ENCODE measurements around the gene CDK14. TPM values are rescaled to one million over a fixed set of nuclear protein-coding genes. Genes with fewer than 3 reads are reported as not detected.

The CDK14 gene
- total and polyA plus RNA-seq, 2 donors (not counting 1 experiment from before 2014, with no cell fraction given), result 23.6 to 41.1 TPM

DNA sequence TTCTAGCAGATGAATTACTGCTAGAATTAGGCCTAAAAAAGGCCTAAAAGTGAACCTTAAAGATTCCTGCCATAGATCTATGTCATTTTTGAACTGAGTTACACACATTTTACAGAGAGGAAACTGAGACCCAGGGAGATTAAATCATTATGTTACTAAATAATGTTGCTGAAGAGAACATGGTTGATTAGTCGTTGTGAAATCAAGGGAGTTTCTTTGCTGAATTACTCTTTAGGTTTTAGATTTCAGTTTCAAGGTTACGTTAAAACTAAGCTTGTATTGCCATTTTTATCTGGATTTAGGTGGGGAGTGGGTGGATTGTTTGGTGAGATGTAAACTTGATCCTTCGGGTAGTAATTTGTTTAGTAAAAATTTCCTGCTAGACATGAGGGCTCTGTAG, 21.3 kb downstream of the CDK14 start:
- Histone ChIP-seq H3K27me3 (ENCODE audit: control insufficient read depth, insufficient read depth, low read length) (no peaks in the 10 kb centered on the region), H3K27ac (ENCODE audit: insufficient read depth, low read length) (no peak overlapping the region), H3K9me3 (ENCODE audit: control insufficient read depth, insufficient read depth, low read depth, low read length) (no peaks in the 10 kb centered on the region), H4K20me1 (ENCODE audit: control insufficient read depth, extremely low read depth, insufficient read depth, low read length) (no peaks in the 10 kb centered on the region), H3K36me3 (ENCODE audit: control insufficient read depth, insufficient read depth, low read length) (no peaks in the 10 kb centered on the region), H3K4me2 (ENCODE audit: extremely low read depth, insufficient read depth, low read length) (no peak overlapping the region), H2AFZ (ENCODE audit: low read length) (no peak overlapping the region), H3K9ac (ENCODE audit: insufficient read depth, low read length) (no peak overlapping the region), H3K4me3 (replicated peaks in 1 of 4; ENCODE audit: control extremely low read depth in 1 of 4, insufficient read depth in 1 of 4, low read depth in 3 of 4, low read length in 4 of 4) (no peak overlapping the region), H3K79me2 (ENCODE audit: control insufficient read depth, insufficient read depth, low read length) (peaks cover 32% of the 10 kb centered on the region), H3K4me1 (ENCODE audit: control insufficient read depth, extremely low read depth, insufficient read depth, low read length) (no peaks in the 10 kb centered on the region)
- TF ChIP-seq, protein P1, sequence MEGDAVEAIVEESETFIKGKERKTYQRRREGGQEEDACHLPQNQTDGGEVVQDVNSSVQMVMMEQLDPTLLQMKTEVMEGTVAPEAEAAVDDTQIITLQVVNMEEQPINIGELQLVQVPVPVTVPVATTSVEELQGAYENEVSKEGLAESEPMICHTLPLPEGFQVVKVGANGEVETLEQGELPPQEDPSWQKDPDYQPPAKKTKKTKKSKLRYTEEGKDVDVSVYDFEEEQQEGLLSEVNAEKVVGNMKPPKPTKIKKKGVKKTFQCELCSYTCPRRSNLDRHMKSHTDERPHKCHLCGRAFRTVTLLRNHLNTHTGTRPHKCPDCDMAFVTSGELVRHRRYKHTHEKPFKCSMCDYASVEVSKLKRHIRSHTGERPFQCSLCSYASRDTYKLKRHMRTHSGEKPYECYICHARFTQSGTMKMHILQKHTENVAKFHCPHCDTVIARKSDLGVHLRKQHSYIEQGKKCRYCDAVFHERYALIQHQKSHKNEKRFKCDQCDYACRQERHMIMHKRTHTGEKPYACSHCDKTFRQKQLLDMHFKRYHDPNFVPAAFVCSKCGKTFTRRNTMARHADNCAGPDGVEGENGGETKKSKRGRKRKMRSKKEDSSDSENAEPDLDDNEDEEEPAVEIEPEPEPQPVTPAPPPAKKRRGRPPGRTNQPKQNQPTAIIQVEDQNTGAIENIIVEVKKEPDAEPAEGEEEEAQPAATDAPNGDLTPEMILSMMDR (conservative IDR thresholded peaks at IDR 0.05 in 1 of 2, IDR thresholded peaks at IDR 0.05 in 1 of 2; ENCODE audit: low read depth in 1 of 2, low read length in 2 of 2), result no peak
- no peak for TF ChIP-seq EZH2 (IDR thresholded peaks at IDR 0.05; ENCODE audit: low read length, missing control alignments)
- no peak for DNase-seq (ENCODE audit: low read depth in 2 of 2)

DNA sequence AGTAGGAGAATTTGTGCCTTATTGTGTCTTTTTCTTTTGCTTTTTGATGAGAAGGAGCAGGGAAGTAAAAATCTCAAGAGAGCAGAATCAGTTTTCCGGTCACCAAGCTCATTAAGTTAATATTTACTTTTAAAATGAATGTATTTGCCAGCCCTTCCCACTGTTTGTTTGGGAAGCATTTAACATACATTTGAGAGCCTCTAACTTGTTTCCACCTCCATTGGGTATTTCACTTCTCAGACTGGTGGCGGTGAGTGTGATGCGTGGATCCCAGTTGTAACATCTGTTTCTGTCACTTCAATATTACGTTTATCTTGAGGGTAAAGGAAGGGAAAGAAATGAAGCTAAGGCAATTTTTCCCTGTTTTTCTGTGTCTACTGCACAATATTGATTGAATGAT, 22.8 kb downstream of the CDK14 start:
- Histone ChIP-seq H3K4me3 (replicated peaks in 1 of 4; ENCODE audit: control extremely low read depth in 1 of 4, insufficient read depth in 1 of 4, low read depth in 3 of 4, low read length in 4 of 4) (no peak overlapping the region), H3K4me2 (ENCODE audit: extremely low read depth, insufficient read depth, low read length) (no peak overlapping the region), H3K4me1 (ENCODE audit: control insufficient read depth, extremely low read depth, insufficient read depth, low read length) (peaks cover 3% of the 10 kb centered on the region), H2AFZ (ENCODE audit: low read length) (no peak overlapping the region), H3K36me3 (ENCODE audit: control insufficient read depth, insufficient read depth, low read length) (no peaks in the 10 kb centered on the region), H3K9ac (ENCODE audit: insufficient read depth, low read length) (no peak overlapping the region), H3K27me3 (ENCODE audit: control insufficient read depth, insufficient read depth, low read length) (no peaks in the 10 kb centered on the region), H3K27ac (ENCODE audit: insufficient read depth, low read length) (no peak overlapping the region), H4K20me1 (ENCODE audit: control insufficient read depth, extremely low read depth, insufficient read depth, low read length) (no peaks in the 10 kb centered on the region), H3K79me2 (ENCODE audit: control insufficient read depth, insufficient read depth, low read length) (peaks cover 34% of the 10 kb centered on the region), H3K9me3 (ENCODE audit: control insufficient read depth, insufficient read depth, low read depth, low read length) (no peaks in the 10 kb centered on the region)
- TF ChIP-seq EZH2 (IDR thresholded peaks at IDR 0.05; ENCODE audit: low read length, missing control alignments), result no peak
- TF ChIP-seq, protein P1 (conservative IDR thresholded peaks at IDR 0.05 in 1 of 2, IDR thresholded peaks at IDR 0.05 in 1 of 2; ENCODE audit: low read depth in 1 of 2, low read length in 2 of 2), result no peak
- no peak for DNase-seq (ENCODE audit: low read depth in 2 of 2)

GRCh38 chr7:90621125-90621746, 25.1 kb downstream of the CDK14 start:
- Histone ChIP-seq H3K4me3 (replicated peaks in 1 of 4; ENCODE audit: control extremely low read depth in 1 of 4, insufficient read depth in 1 of 4, low read depth in 3 of 4, low read length in 4 of 4) (no peak overlapping the region), H3K4me2 (ENCODE audit: extremely low read depth, insufficient read depth, low read length) (no peak overlapping the region), H3K4me1 (ENCODE audit: control insufficient read depth, extremely low read depth, insufficient read depth, low read length) (peaks cover 17% of the 10 kb centered on the region), H3K9ac (ENCODE audit: insufficient read depth, low read length) (no peak overlapping the region), H3K79me2 (ENCODE audit: control insufficient read depth, insufficient read depth, low read length) (peaks cover 43% of the 10 kb centered on the region), H2AFZ (ENCODE audit: low read length) (no peak overlapping the region), H3K27ac (ENCODE audit: insufficient read depth, low read length) (no peak overlapping the region), H3K36me3 (ENCODE audit: control insufficient read depth, insufficient read depth, low read length) (no peaks in the 10 kb centered on the region), H3K27me3 (ENCODE audit: control insufficient read depth, insufficient read depth, low read length) (no peaks in the 10 kb centered on the region), H4K20me1 (ENCODE audit: control insufficient read depth, extremely low read depth, insufficient read depth, low read length) (no peaks in the 10 kb centered on the region), H3K9me3 (ENCODE audit: control insufficient read depth, insufficient read depth, low read depth, low read length) (no peaks in the 10 kb centered on the region)
- TF ChIP-seq EZH2 (IDR thresholded peaks at IDR 0.05; ENCODE audit: low read length, missing control alignments), result no peak
- TF ChIP-seq, protein P1 (conservative IDR thresholded peaks at IDR 0.05 in 1 of 2, IDR thresholded peaks at IDR 0.05 in 1 of 2; ENCODE audit: low read depth in 1 of 2, low read length in 2 of 2), result no peak
- DNase-seq (ENCODE audit: low read depth in 2 of 2), result no peak

Measured in fibroblast of lung (primary cell).